ENCODE results near the gene PTPRE.

PTPRE gene

GRCh38 chr10:127959428-127959827 lies 52.5 kb downstream of the PTPRE start:
- DNase-seq = no peak

DNA sequence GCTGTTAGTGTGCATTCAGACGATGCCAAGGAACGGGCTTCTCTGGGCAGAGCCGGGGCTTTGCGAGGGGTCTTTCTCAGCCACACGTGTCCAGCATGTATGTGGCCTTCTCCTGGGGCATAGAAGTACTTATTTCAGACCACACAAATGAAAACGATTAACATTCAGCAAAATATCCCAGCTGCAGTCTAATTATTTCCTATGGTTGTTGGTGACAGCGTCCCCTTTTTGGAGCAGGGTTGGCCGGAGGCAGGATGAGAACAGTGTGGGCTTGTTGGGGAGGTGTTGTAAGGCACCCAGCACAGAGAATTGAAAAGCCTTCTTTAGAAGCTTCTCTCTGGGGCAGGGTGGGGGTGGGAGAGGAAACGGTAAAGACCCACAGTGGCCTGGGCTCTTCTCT lies 54.2 kb downstream of the PTPRE start:
- DNase-seq = no peak

DNA sequence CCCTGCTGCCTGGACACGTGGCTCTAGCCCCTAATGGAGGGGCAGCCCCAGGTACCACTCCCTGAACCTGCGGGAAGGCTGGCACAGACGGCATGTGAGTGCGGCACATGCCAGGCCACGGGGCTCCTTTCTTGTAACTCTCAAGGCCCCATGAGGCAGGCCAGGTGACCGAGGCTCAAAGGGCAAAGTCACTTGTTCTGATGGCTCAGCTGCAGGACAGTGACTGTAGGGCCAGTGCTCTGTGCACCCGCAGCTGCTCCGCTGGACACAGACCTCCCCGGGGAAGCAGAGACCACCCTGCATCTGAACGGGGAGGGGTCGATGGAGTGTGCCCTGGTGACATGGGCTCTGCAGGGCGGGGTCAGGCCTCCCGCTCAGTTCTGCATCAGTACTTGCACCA lies 55.3 kb downstream of the PTPRE start:
- DNase-seq = no peak

GRCh38 chr10:127963136-127963535 lies 56.2 kb downstream of the PTPRE start:
- DNase-seq = no peak

- DNase-seq = no peak
These were observed 57.7 kb downstream of the PTPRE start for GRCh38 chr10:127964621-127965020.

DNA sequence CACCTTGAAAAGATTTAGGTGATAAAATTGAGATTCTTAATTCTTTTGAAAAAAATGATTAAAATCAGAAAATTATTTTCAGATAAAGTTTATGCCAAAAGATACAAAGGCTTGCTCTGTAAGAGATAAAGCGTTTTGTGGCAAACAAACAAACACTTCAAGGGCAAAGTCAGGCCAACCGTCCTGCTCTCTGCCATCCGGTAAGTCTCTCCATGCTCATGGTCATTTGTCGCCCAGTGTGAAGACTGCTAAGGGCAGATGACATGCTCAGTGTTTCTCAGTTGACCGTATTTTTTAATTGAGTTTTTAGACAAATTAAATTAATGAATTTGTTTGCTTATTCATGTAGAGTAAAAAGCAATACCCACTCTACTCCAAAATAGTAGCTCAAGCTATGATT lies 60.0 kb downstream of the PTPRE start:
- no peak for DNase-seq

GRCh38 chr10:127968027-127968441 lies 61.1 kb downstream of the PTPRE start:
- no peak for DNase-seq

- no peak for DNase-seq
These were observed 61.8 kb downstream of the PTPRE start for GRCh38 chr10:127968659-127969058.

DNA sequence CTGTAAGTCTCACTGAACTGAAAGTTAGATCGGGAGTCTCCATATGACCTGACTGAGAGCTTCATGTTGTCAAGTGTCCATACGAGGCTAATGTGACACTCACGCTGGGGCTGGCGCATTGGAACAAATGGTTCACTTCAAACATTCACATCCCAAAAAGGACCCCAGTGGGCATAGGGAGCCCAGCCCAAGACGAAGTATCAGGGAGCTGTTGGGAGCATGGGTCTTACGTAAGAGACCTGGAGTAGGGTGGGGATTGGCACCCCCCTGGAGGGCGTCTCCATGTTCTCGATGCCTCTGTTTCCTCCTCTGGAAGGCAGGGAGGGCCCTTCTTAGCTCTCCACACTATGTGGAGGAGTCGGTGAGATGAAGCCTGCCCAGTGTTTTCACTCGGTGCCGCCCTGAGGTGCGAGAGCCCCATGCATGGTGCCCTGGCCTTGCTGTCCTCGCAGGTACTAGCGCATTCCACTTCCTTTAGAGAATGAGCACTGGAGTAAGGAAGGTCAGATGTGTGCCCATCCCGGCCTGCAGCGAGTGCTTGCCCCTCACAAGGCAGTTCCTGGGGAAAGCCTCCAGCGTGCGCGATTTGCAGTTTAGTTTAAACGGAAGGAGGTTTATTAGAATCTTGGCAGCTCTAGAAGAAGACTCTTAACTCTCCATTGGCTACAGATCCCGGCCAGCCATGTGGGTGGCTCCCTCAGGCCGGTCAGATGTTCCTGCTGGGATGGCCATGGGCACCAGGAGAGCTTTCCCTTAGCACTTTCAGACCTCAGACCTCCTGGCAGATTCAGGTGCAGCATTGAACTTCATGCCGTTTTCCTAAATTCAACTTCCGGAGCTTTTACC lies 64.4 kb downstream of the PTPRE start:
- no peak for DNase-seq

DNA sequence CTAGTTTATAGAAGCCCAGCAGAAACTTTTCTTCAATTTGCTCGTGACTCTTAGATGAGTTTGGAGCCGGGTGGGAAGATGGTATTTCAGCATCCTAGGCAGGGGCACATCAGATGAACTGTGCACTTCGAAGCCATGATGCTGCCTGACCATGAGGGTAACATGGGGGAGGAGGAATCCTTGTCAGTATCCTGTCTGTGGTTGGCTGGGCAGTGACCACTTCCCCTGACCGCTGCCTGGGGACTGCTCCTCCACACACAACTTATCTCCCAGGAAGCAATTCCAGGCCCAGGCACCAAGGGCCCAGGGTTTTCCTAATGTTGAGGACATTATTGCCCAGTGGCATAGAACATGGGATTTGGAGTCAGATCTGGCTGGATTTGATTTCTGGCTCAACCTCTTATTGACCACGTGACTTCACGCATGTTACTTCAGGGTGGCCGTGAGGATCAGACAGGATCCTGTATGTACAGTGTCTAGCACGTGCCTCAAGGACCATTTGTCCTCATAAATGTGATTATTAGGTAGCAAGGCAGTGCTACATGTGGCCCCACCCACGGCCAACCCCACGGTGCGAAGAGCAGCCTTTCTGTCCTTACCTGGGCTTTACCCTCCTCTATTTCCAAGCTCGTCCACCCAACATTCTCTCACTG lies 65.2 kb downstream of the PTPRE start:
- DNase-seq = no peak

DNA sequence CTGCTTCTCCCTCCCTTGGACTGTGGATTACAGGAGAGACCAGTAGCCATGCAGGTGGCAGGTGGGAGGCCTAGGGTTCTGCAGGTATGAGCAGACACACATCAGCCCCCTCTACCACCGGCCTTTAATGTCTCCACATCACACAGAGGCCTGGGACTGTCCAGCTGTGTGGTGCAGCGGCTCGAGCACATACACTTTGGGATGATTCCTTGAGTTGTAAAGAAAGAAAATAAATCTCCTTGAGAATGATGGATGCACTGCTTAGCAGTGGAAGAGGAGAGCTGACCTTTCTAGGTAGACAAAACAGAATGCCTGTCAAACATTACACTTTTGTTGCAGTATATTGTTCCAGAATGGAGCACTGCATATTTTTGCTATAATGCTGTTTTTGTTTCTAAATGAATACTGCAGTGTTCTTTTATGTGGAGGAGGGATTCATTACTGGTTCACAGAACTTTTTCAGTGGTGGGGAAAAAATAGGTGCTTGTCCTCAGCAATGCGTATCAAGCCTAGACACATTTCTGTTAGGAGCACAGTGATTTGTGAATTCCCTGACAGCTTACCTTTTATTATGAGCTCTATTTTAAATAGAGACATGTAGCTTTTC lies 66.0 kb downstream of the PTPRE start:
- DNase-seq = no peak

DNA sequence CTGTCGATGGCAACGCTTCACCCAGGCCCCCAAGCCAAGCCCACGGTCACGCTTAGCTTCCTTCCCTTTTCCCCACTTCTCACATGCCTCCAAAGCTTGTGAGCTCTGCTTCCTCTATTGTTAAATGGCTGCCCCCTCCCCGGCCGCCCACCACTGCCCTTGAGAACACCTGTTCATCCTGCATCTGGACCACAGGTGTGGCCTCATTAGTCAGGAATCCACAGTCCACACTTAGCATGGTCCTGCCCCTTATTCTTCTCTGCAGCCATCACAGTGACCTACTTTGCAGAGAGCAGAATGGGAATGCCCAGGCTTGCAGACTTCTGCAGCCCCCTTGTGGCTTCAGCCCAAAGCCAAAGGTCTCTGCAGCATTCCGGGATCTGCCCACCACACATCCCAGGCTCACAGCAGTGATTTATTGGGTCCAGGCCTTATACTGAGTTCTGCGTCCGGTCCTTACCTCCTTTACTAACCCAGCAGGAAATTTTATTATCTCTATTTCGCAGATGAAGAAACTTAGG lies 66.9 kb downstream of the PTPRE start:
- no peak for DNase-seq

- no peak for DNase-seq
These were observed 68.0 kb downstream of the PTPRE start for GRCh38 chr10:127974911-127975310.

DNA sequence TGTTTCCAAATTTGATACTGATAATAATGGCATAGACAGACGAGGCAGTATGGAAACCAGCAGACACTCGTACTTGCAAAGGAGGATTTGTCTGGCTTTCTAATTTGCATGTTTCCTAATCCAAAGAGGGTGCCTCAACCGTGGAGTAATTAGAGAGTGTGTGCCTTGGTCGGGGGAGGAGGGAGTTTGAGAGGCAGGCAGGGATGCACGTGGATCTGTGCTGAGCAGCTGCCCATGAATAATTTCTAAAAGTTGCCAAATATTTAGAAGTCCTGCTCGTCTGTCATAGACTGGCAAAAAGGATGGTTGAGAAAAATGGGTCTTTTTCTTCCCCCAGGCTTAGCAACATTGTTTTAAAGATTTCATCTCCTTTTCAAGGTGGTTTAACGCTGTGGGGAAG lies 69.4 kb downstream of the PTPRE start:
- no peak for DNase-seq

DNA sequence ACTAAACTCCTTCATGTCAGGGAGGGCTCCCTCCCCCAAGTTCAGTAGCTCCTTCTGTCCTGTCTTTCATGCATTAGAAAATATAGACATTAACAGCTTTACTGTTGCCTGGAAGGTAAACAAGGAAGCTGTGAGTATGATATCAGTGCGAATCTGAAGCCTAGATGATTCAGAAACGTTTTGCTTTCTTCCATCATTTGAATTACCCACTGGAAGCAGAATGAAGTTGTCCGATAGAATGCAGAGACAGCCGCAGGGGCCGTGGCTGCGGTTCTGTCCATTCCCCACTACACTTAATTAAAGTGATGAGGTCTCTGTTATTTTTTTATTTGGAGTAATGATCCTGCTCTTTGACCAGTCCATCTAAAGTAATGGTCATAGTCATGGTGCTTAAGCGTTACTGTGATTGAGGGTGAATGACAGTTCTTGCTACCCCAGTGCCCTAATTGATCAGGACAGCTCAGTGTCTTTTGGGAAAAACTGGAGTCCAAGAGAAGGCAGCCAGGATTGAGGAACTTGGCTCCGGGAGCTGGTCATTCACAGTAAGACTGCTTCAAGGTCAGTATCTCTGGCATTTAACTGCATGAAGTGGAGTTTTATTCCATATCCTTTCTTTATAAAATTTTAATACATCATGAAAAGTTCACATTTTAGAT lies 69.9 kb downstream of the PTPRE start:
- DNase-seq = no peak

GRCh38 chr10:127977357-127978009 lies 70.6 kb downstream of the PTPRE start:
- DNase-seq = peak; percentile 3

- no peak for DNase-seq
These were observed 71.6 kb downstream of the PTPRE start for GRCh38 chr10:127978481-127978880.

- no peak for DNase-seq
These were observed 72.1 kb downstream of the PTPRE start for GRCh38 chr10:127979045-127979444.

GRCh38 chr10:127979566-127979965 lies 72.7 kb downstream of the PTPRE start:
- DNase-seq = no peak

DNA sequence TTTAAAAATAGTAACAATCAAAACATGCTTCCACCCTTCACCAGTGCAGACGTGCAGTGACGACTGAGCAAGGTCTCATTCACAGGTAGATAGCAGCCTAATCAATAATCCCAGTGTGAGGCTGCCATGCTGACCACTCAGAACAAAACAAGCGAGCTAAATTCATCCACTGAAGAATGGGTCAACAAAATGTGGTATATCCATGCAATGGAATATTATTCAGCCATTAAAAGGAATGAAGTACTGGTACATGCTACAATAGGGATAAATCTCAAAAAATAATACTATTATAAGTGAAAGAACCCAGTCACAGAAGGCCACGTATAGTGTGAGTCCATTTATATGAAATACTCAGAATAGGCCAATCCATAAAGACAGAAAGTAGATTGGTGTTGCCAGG lies 74.0 kb downstream of the PTPRE start:
- no peak for DNase-seq

DNA sequence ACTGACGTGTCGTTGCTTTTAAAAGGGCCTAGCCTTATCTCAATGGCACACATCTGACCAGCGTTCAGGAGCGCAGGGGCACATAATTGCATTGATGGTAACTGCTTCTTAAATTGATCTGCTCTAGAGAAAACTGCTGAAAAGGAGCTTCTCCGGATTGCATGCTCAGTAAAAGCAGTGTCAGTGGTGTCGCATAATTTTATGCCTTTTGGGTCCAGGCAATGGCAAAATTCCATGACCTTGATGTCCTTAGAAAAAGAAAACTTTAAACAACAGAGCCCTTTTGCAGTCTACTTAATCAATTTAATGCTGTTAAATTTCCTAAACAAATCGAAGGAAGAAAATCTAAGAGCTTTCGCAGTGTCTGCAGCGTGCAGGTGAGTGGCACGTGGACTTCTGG lies 75.7 kb downstream of the PTPRE start:
- no peak for DNase-seq

- no peak for DNase-seq
These were observed 76.6 kb downstream of the PTPRE start for GRCh38 chr10:127983344-127984100.

Data from CD4-positive, alpha-beta T cell treated with Interleukin-10 for 1 hour (primary cell).